SK-N-SH (cell line): ENCODE data around the gene GSTO2.

Experiments used
- CTCF ChIP-seq: fragments of 200-600 bp; sonication (generic); IDR thresholded peaks from 2 replicates; pipeline ENCODE4 v1.6.1; 2017; ENCODE audit warnings: antibody characterized with exemption, mild to moderate bottlenecking, moderate library complexity
- GABPA ChIP-seq: IDR thresholded peaks from 2 replicates; pipeline ENCODE4 v1.4.0; 2012; ENCODE audit warnings: low read depth, mild to moderate bottlenecking
- GATA2 ChIP-seq: sonication (generic); formaldehyde crosslinking; IDR thresholded peaks from 2 replicates; pipeline ENCODE4 v1.5.0; 2020; ENCODE audit warnings: mild to moderate bottlenecking, missing genetic modification reagents
- MEF2A ChIP-seq: IDR thresholded peaks from 2 replicates; pipeline ENCODE4 v1.4.0; 2012; ENCODE audit warnings: low read depth, borderline replicate concordance
- MXI1 ChIP-seq: IDR thresholded peaks from 2 replicates; pipeline ENCODE4 v1.6.1; 2012; ENCODE audit warnings: mild to moderate bottlenecking, low read depth, low read length, improper control_type of control experiment
- PBX3 ChIP-seq: IDR thresholded peaks from 2 replicates; pipeline ENCODE4; 2012
- POLR2AphosphoS5 ChIP-seq: IDR thresholded peaks from 2 replicates; pipeline ENCODE4 v1.6.1; 2012; ENCODE audit warnings: low read depth, low read length
- RCOR1 ChIP-seq: fragments of 150-350 bp; IDR thresholded peaks from 2 replicates; pipeline ENCODE4 v1.6.1; 2017; ENCODE audit warnings: antibody characterized with exemption, low read length
- RFX5 ChIP-seq: IDR thresholded peaks from 2 replicates; pipeline ENCODE4 v1.6.1; 2012; ENCODE audit warnings: mild to moderate bottlenecking, improper control_type of control experiment, low read length
- RXRA ChIP-seq: IDR thresholded peaks from 2 replicates; pipeline ENCODE4 v1.4.0; 2012; ENCODE audit warnings: low read depth, mild to moderate bottlenecking, borderline replicate concordance
- SIN3A ChIP-seq: IDR thresholded peaks from 2 replicates; pipeline ENCODE4 v1.6.1; 2012; ENCODE audit warnings: low read depth, mild to moderate bottlenecking, low read length, moderate library complexity, borderline replicate concordance
- USF1 ChIP-seq: IDR thresholded peaks from 2 replicates; pipeline ENCODE4 v1.4.0; 2012; ENCODE audit warnings: low read depth, borderline replicate concordance

GRCh38 chr10:104340641-104341040, 71.7 kb downstream of the GSTO2 start:
- TF ChIP-seq SIN3A: no peak
- TF ChIP-seq MXI1: no peak
- TF ChIP-seq RXRA: no peak
- no peak for TF ChIP-seq GABPA
- no peak for TF ChIP-seq RCOR1
- no peak for TF ChIP-seq RFX5
- no peak for TF ChIP-seq POLR2AphosphoS5
- no peak for TF ChIP-seq GATA2
- TF ChIP-seq USF1: no peak
- TF ChIP-seq PBX3: no peak
- no peak for TF ChIP-seq MEF2A
- no peak for TF ChIP-seq CTCF
